ENCODE measurements around the gene POLR1C.

POLR1C gene

DNA sequence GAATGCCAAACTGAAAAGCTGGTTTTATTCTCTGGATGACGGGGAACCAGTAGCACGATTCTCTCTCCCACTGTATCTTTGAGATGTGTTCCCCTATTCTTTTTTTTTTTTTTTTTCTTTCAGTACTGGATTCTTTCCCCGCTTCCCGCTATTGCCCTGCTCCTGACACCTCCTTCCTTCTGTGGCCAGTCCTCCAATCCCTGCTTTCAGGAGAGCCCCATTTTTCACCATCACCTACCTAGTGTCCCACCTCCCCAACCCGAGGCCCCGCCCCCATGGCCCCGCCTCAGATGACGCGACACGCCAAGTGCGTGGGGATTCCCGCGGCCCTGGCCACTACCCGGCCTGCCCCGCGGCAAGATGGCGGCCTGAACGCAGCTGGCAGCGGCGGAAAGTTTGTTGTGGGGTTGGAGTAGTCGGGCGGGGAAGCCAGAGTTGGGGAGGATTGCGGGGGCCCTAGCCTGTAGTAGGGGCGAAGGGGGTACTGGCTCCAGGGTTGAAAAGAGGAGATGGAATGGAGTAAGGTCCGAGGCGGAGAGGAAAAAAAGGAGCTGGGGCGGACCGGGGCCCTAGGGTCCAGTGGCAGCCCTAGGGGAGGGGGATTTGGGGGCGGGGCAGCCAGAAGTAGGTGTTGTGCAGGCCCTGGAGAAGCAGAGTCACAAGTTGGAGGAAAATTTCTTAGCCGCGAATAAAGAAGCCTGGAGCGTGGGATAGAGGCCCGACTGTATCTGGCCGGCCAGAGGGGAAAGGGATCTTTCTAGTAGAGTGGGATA lies 39.5 kb upstream of the POLR1C start, which contains the start of gene TJAP1 (continued):
- TF ChIP-seq ZBTB8A (tag by site-specific recombination; IDR thresholded peaks at IDR 0.05) (0 out of 2 replicates have a peak, but pooled peaks have one; percentile 20), MEIS1 (CRISPR knock-in tag; IDR thresholded peaks at IDR 0.05; ENCODE audit: borderline replicate concordance) (no peak), ZNF529 (tag by site-specific recombination; IDR thresholded peaks at IDR 0.05; ENCODE audit: insufficient replicate concordance) (no peak), ZNF623 (tag by site-specific recombination; IDR thresholded peaks at IDR 0.05) (no peak), ZNF785 (tag by site-specific recombination; IDR thresholded peaks at IDR 0.05) (0 out of 2 replicates have a peak, but pooled peaks have one; percentile 46), EGR2 (tag by site-specific recombination; IDR thresholded peaks at IDR 0.05; ENCODE audit: low read depth) (peak; percentile 68), ZNF354C (tag by site-specific recombination; IDR thresholded peaks at IDR 0.05; ENCODE audit: borderline replicate concordance, low read depth) (no peak), ZNF248 (tag by site-specific recombination; IDR thresholded peaks at IDR 0.05) (no peak), ZNF510 (tag by site-specific recombination; IDR thresholded peaks at IDR 0.05; ENCODE audit: insufficient replicate concordance) (no peak), IKZF3 (tag by site-specific recombination; IDR thresholded peaks at IDR 0.05) (peak; percentile 34; the same call in 1 of the 2 replicates), ZNF311 (tag by site-specific recombination; IDR thresholded peaks at IDR 0.05; ENCODE audit: borderline replicate concordance) (no peak), ZSCAN23 (tag by site-specific recombination; IDR thresholded peaks at IDR 0.05) (no peak), ZBTB20 (tag by site-specific recombination; IDR thresholded peaks at IDR 0.05) (peak; percentile 69; the same call in 1 of the 2 replicates), ZNF202 (tag by site-specific recombination; IDR thresholded peaks at IDR 0.05; ENCODE audit: borderline replicate concordance) (no peak), ZNF544 (tag by site-specific recombination; IDR thresholded peaks at IDR 0.05) (no peak), ZNF174 (tag by site-specific recombination; IDR thresholded peaks at IDR 0.05) (no peak), ZNF37A (tag by site-specific recombination; IDR thresholded peaks at IDR 0.05) (no peak), ZNF302 (tag by site-specific recombination; IDR thresholded peaks at IDR 0.05; ENCODE audit: low read depth) (no peak), ZNF132 (tag by site-specific recombination; IDR thresholded peaks at IDR 0.05; ENCODE audit: borderline replicate concordance) (no peak), KLF10 (tag by site-specific recombination; IDR thresholded peaks at IDR 0.05) (no peak; the same call in 1 of the 2 replicates), ZNF292 (tag by site-specific recombination; IDR thresholded peaks at IDR 0.05; ENCODE audit: borderline replicate concordance, low read depth) (no peak), ZNF211 (tag by site-specific recombination; IDR thresholded peaks at IDR 0.05; ENCODE audit: low read depth) (no peak), ZFHX2 (tag by site-specific recombination; conservative IDR thresholded peaks at IDR 0.05) (peak; percentile 77), ZNF747 (tag by site-specific recombination; IDR thresholded peaks at IDR 0.05) (no peak), ZBTB17 (tag by site-specific recombination; IDR thresholded peaks at IDR 0.05) (peak; percentile 74), ZNF501 (tag by site-specific recombination; IDR thresholded peaks at IDR 0.05) (peak; percentile 88), ZNF626 (tag by site-specific recombination; IDR thresholded peaks at IDR 0.05) (no peak), ZNF133 (tag by site-specific recombination; IDR thresholded peaks at IDR 0.05) (no peak), GLIS2 (tag by site-specific recombination; IDR thresholded peaks at IDR 0.05) (no peak), GLIS1 (tag by site-specific recombination; IDR thresholded peaks at IDR 0.05) (0 out of 2 replicates have a peak, but pooled peaks have one; percentile 23), ZNF585B (tag by site-specific recombination; IDR thresholded peaks at IDR 0.05) (no peak), KLF16 (tag by site-specific recombination; IDR thresholded peaks at IDR 0.05) (peak; percentile 19), ZNF155 (tag by site-specific recombination; IDR thresholded peaks at IDR 0.05) (no peak), ZXDB (tag by site-specific recombination; IDR thresholded peaks at IDR 0.05) (peak; percentile 97), ZNF416 (tag by site-specific recombination; IDR thresholded peaks at IDR 0.05) (no peak), ZNF146 (tag by site-specific recombination; IDR thresholded peaks at IDR 0.05) (no peak), YY1 (tag by site-specific recombination; IDR thresholded peaks at IDR 0.05) (peak; percentile 89; the same call in 1 of the 2 replicates)
- TF ChIP-seq, protein P1, sequence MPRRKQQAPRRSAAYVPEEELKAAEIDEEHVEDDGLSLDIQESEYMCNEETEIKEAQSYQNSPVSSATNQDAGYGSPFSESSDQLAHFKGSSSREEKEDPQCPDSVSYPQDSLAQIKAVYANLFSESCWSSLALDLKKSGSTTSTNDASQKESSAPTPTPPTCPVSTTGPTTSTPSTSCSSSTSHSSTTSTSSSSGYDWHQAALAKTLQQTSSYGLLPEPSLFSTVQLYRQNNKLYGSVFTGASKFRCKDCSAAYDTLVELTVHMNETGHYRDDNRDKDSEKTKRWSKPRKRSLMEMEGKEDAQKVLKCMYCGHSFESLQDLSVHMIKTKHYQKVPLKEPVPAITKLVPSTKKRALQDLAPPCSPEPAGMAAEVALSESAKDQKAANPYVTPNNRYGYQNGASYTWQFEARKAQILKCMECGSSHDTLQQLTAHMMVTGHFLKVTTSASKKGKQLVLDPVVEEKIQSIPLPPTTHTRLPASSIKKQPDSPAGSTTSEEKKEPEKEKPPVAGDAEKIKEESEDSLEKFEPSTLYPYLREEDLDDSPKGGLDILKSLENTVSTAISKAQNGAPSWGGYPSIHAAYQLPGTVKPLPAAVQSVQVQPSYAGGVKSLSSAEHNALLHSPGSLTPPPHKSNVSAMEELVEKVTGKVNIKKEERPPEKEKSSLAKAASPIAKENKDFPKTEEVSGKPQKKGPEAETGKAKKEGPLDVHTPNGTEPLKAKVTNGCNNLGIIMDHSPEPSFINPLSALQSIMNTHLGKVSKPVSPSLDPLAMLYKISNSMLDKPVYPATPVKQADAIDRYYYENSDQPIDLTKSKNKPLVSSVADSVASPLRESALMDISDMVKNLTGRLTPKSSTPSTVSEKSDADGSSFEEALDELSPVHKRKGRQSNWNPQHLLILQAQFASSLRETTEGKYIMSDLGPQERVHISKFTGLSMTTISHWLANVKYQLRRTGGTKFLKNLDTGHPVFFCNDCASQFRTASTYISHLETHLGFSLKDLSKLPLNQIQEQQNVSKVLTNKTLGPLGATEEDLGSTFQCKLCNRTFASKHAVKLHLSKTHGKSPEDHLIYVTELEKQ (tag by site-specific recombination; IDR thresholded peaks at IDR 0.05; ENCODE audit: borderline replicate concordance) = no peak
- TF ChIP-seq, protein P2, sequence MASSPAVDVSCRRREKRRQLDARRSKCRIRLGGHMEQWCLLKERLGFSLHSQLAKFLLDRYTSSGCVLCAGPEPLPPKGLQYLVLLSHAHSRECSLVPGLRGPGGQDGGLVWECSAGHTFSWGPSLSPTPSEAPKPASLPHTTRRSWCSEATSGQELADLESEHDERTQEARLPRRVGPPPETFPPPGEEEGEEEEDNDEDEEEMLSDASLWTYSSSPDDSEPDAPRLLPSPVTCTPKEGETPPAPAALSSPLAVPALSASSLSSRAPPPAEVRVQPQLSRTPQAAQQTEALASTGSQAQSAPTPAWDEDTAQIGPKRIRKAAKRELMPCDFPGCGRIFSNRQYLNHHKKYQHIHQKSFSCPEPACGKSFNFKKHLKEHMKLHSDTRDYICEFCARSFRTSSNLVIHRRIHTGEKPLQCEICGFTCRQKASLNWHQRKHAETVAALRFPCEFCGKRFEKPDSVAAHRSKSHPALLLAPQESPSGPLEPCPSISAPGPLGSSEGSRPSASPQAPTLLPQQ (tag by site-specific recombination; IDR thresholded peaks at IDR 0.05) = peak; percentile 81
